Kidney epithelial cell (primary cell): ENCODE measurements around the gene USP44. TPM values are rescaled to one million over a fixed set of nuclear protein-coding genes. Genes with fewer than 3 reads are reported as not detected.

Source experiments
- DNase-seq: peaks from one replicate; pipeline ENCODE4 v3.0.0-alpha.2; 2010; ENCODE audit warnings: low read depth
- H3K27me3 ChIP-seq: 2 replicates; pipeline ENCODE4 v1.6.0; 2011; ENCODE audit warnings: low read length; ENCODE audit not compliant: control insufficient read depth, insufficient read depth
- H3K36me3 ChIP-seq: 2 replicates; pipeline ENCODE4 v1.5.1; 2011; ENCODE audit warnings: low read length; ENCODE audit not compliant: control insufficient read depth, insufficient read depth
- H3K4me3 ChIP-seq: 2 replicates; pipeline ENCODE4 v1.5.1; 2011; ENCODE audit warnings: low read depth, mild to moderate bottlenecking, control low read depth, low read length
- CTCF ChIP-seq: IDR thresholded peaks from 2 replicates; pipeline ENCODE4 v1.5.1; 2011; ENCODE audit warnings: mild to moderate bottlenecking, moderate library complexity, low read length, control low read depth, inconsistent platforms; ENCODE audit not compliant: insufficient read depth, poor library complexity, severe bottlenecking
- total RNA-seq: library from RNA; depleted of rRNA; stranded (reverse); fragments of >200 nt; gene quantifications from 2 replicates; pipeline ENCODE4 v1.2.3, GENCODE V29; 2015

Gene USP44
- total RNA-seq, 1 donor from 2014 or later, result 1.3 TPM

- Histone ChIP-seq H3K27me3 (peaks cover 6% of the 10 kb centered on the region), H3K36me3 (no peaks in the 10 kb centered on the region), H3K4me3 (no peak overlapping the region)
- DNase-seq, result no peak
- no peak for TF ChIP-seq CTCF
These were observed 739 bp upstream of the USP44 start for GRCh38 chr12:95551913-95552516.

GRCh38 chr12:95549392-95550084, 1.7 kb downstream of the USP44 start:
- Histone ChIP-seq H3K27me3 (peaks cover 6% of the 10 kb centered on the region), H3K4me3 (no peak overlapping the region), H3K36me3 (no peaks in the 10 kb centered on the region)
- no peak for TF ChIP-seq CTCF
- DNase-seq, result no peak

- H3K4me3 ChIP-seq, result peak overlapping the region; percentile 77
- peaks cover 6% of the 10 kb centered on the region for H3K27me3 ChIP-seq
- no peak for DNase-seq
These were observed 2.5 kb downstream of the USP44 start for GRCh38 chr12:95548539-95549391.

GRCh38 chr12:95548056-95548538, 3.2 kb downstream of the USP44 start:
- no peaks in the 10 kb centered on the region for H3K36me3 ChIP-seq
- TF ChIP-seq CTCF, result no peak
- H3K27me3 ChIP-seq, result peaks cover 6% of the 10 kb centered on the region
- H3K4me3 ChIP-seq, result peak overlapping the region; percentile 77
- DNase-seq, result no peak

More at GRCh38 chr12:95548539-95549391, 2.5 kb downstream of the USP44 start:
- H3K36me3 ChIP-seq, result no peaks in the 10 kb centered on the region
- TF ChIP-seq CTCF, result no peak

GRCh38 chr12:95547522-95548055, 3.7 kb downstream of the USP44 start:
- no peak for TF ChIP-seq CTCF
- DNase-seq, result no peak
- Histone ChIP-seq H3K36me3 (no peaks in the 10 kb centered on the region), H3K4me3 (peak overlapping the region; percentile 77), H3K27me3 (peaks cover 6% of the 10 kb centered on the region)
